ENCODE results near the gene OGN.

DNA sequence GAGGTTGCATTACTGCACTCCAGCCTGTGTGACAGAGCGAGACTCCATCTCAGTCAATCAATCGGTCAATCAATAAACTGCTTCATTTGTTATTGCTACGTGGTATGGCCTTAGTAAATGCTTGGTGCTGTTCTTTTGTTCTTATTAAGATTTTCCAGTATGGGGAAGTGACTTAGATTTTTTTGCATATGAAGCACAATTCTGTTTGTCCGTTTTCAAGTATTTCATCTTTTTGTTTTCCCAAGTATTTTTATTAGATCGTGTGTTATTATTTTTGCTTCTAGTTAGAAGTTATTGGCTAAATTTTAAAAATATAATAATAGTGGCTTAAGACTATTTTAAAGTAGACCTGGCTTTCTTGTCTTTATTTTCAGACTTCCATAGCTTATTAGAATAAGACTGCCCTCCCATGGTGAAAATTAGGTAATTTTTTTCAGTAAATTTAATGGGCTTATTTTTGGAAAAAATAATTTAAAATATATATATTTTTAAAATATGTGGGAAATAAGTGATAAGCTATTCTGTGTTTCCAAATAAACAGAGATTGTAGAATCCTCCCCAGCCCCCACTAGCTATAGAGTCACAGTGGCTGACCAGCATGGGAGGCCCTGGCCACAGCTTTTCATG, 34.6 kb upstream of the OGN start:
- peak; percentile 21 for TF ChIP-seq CTCF (IDR thresholded peaks at IDR 0.05; ENCODE audit: low read depth, low read length)
- TF ChIP-seq EZH2phosphoT487 (IDR thresholded peaks at IDR 0.05; ENCODE audit: low read depth), result no peak
